ENCODE results near the gene DIRAS2.

DNA sequence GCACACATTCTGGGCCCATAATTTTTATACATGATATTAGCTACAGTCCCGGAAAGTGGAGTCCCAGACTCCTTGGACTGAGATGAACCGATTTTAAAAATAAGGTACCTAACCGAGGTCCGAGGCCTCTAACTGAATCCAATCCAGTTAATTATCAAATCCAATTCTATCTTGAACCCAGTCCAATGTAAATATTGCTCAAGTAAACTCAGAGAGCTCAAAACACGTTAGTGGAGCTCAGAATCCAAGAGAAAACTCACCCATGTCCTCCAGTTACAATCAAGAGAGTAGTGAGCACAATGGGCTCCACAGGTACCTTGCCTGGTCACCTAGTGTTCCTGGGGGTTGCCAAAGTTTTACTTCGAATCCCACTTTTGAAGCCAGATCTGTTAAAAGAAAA is 37.9 kb upstream of the DIRAS2 start:
- TF ChIP-seq, protein P1, sequence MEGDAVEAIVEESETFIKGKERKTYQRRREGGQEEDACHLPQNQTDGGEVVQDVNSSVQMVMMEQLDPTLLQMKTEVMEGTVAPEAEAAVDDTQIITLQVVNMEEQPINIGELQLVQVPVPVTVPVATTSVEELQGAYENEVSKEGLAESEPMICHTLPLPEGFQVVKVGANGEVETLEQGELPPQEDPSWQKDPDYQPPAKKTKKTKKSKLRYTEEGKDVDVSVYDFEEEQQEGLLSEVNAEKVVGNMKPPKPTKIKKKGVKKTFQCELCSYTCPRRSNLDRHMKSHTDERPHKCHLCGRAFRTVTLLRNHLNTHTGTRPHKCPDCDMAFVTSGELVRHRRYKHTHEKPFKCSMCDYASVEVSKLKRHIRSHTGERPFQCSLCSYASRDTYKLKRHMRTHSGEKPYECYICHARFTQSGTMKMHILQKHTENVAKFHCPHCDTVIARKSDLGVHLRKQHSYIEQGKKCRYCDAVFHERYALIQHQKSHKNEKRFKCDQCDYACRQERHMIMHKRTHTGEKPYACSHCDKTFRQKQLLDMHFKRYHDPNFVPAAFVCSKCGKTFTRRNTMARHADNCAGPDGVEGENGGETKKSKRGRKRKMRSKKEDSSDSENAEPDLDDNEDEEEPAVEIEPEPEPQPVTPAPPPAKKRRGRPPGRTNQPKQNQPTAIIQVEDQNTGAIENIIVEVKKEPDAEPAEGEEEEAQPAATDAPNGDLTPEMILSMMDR (IDR thresholded peaks at IDR 0.05), result no peak
- no peak for TF ChIP-seq RFX5 (IDR thresholded peaks at IDR 0.05)
- TF ChIP-seq NR3C1 (IDR thresholded peaks at IDR 0.05), result no peak
- no peak for TF ChIP-seq RCOR1 (IDR thresholded peaks at IDR 0.05; ENCODE audit: low read depth, low read length)
- TF ChIP-seq JUNB (IDR thresholded peaks at IDR 0.05), result no peak
- TF ChIP-seq CHD2 (IDR thresholded peaks at IDR 0.05; ENCODE audit: low read length, partially characterized antibody), result no peak
- TF ChIP-seq, protein P2, sequence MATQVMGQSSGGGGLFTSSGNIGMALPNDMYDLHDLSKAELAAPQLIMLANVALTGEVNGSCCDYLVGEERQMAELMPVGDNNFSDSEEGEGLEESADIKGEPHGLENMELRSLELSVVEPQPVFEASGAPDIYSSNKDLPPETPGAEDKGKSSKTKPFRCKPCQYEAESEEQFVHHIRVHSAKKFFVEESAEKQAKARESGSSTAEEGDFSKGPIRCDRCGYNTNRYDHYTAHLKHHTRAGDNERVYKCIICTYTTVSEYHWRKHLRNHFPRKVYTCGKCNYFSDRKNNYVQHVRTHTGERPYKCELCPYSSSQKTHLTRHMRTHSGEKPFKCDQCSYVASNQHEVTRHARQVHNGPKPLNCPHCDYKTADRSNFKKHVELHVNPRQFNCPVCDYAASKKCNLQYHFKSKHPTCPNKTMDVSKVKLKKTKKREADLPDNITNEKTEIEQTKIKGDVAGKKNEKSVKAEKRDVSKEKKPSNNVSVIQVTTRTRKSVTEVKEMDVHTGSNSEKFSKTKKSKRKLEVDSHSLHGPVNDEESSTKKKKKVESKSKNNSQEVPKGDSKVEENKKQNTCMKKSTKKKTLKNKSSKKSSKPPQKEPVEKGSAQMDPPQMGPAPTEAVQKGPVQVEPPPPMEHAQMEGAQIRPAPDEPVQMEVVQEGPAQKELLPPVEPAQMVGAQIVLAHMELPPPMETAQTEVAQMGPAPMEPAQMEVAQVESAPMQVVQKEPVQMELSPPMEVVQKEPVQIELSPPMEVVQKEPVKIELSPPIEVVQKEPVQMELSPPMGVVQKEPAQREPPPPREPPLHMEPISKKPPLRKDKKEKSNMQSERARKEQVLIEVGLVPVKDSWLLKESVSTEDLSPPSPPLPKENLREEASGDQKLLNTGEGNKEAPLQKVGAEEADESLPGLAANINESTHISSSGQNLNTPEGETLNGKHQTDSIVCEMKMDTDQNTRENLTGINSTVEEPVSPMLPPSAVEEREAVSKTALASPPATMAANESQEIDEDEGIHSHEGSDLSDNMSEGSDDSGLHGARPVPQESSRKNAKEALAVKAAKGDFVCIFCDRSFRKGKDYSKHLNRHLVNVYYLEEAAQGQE (IDR thresholded peaks at IDR 0.05), result no peak
- TF ChIP-seq, protein P3, sequence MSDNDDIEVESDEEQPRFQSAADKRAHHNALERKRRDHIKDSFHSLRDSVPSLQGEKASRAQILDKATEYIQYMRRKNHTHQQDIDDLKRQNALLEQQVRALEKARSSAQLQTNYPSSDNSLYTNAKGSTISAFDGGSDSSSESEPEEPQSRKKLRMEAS (IDR thresholded peaks at IDR 0.05), result no peak

Measured in A549 (cell line).